Tongue (tissue), 2 donors: Measurements from ENCODE around the gene CBX2. TPM values are rescaled to one million over a fixed set of nuclear protein-coding genes. Genes with fewer than 3 reads are reported as not detected.

Experiments
- DNase-seq: peaks from one replicate; pipeline ENCODE4 v3.0.0-alpha.2; 2015
- total RNA-seq: library from RNA; depleted of rRNA; stranded (reverse); fragments of >200 nt; gene quantifications from one replicate; pipeline ENCODE4 v1.2.3, GENCODE V29; 2014

CBX2 gene
- total RNA-seq, 1 donor from 2014 or later: 7.0 TPM

- no peak for DNase-seq
Measured at GRCh38 chr17:79812353-79813258, 34.7 kb downstream of the CBX2 start.

- peak; percentile 61 for DNase-seq
Measured at GRCh38 chr17:79813297-79814126, 35.6 kb downstream of the CBX2 start.

DNA sequence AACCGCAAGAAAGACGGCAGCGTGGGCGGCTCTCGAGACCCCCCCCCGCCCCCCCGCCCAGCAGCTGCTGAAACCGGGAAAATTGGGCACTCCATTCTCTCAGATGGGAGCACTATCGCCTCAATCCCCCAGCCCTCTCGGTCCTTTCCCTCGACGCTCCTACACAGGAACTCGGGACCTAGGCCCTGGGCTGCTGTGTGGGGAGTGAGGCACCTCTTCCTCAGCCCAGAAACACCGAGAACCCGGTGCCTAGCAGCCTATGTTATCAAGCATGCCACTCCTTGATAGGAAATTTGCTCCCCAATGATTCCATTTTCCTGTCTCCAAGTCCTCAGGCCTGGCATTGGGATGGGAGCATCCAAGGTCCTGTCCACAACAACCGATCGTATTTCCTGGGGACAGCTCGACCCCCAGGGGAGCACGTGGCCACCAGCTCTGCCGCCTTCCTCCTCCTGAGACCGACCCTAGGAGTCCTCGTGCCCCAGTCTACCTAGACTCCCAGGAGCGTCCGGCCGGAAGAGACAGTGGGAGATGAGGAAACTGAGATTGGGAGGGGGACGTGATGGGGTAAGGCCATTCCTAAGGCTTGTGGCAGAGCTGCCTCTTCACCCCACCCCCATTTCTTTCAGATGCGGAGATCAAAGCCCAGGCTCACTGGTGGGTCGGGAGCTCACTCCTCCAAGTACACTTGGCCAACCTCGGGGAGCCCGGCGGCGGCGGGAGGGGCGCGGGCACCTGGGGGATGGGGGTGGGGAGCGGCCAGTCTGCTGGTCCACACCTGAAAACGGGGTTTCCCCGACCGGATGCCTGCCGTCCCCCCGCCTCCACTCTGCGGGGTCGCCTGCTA lies 36.4 kb downstream of the CBX2 start:
- DNase-seq: no peak

DNA sequence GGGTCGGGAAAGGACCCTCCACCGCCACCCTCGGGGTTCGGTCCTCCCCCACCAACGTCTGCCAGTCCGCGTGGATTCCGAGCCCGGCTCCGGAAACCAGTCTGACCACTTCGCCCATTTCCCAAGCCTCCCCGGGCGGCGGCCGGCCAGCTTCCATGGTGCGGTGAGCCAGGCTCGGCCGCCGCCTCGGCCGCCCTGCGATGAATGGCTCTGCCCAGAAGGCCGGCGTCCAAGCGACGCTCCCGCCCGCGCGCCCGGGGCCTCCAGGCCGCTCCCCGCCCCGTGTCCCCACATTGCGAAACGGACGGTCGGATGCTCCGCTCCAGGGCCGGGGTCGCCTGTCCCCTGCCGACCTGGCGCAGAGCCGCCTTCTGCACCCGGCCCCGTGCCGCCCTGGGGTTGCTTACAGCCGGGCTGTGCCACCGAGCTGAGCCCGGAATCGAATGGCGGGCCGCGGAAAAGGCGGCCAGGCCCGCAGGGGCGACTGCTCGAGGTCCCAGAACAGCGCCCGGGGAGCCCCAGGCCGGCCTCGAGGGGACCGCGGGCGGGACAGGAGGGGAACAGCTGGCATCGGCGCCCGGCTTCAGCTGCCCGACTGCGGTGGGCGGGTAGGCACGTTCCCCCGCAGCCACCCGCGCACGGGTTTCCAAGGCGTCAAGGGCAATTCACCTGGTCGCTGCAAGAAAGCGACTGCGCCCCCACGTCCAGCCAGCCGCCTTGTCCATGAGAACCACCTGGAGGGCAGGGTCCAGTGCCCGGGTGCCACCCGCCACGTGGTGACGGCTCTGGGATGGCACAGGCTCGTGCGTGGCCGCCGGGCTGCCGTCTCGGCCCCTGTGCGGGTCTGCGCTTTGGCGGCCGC lies 37.3 kb downstream of the CBX2 start:
- DNase-seq: no peak

GRCh38 chr17:79815836-79816461 lies 38.0 kb downstream of the CBX2 start:
- DNase-seq: no peak

DNA sequence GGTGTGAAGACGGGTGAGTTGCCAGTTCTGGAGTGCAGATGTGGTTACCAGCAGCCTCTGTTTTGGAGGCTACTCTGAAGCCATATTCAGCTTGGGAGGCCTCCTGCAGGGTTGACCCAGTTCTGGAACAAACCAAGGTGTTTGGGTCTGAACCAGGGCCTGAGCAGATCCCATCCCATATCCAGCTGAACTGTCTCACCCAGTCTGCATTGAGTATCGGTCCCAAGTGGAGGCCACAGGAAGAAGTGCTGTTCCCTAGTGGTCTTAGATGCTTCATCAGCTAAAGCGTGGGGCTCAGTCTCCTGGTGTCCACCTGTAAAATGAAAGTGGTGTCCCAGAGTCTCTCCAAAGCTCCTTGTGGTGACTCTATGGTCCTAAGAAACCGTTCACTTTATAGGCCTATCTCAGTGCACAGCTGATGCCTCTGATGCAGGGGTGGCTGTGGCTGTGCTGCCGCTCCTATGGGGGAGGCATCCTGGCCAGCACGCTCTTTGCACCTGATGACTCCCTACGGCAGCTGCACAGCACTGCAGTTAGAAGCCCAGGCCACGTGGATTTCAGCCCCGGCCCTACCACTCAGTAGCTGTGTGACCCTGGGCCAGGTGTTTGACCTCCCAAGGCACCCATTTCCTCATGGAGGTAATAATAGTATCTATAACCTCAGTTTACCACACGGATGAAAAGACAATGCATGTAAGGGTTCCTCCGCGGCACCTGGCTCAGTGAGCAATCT lies 40.2 kb downstream of the CBX2 start:
- no peak for DNase-seq

DNA sequence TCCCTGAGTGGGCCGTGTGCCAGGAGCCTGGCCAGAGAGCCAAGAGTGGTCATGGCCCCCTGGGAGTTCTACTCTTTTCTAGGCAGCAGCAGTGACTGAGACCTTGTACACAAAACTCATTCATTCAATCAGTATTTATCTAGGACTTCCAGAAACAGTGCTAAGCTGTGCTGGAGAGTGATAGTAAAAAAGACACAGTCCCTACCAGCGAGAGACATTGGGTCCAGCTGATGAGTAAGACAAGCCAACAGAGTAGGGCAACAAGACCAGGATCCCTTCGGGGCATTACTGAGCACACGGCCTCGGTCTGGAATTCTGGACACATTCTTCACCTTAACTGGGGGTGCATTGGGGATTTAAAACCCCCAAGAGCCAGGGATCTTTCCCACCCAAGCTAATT lies 41.1 kb downstream of the CBX2 start:
- no peak for DNase-seq

DNA sequence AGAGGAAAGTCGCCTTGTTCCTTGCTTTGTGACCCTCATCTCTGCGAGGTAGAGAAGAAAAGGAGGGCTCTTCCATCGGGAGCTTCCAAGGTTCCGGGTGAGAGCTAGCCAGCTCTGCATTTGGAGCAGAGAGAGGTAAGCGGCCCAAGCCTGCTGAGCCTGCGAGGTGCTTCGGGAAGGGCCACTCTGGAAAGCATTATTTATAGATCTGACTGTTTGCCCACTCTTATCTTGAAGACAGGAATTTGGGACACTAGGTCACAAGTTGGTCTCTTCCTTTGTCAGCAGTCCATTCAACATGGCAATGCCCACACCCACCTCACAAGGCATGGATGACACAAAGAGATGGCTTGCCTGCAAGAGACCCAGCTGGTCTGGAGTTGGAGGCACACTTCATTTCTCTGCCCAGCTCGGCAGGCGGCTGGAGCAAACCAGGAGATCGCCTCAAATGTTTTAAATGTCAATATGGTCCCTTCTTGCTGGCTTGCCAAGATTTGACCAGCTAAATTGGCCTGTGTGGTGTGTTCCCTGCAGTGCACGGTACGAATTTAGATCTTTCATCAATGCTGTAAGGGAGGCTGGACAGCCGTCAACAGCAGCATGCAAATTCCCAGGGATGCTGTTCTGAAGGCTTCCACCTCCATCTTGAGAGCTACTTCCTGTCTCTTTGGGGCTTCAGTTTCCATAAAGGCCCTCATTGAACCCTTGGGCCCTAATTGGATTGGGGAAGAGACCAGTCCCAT lies 41.8 kb downstream of the CBX2 start:
- no peak for DNase-seq

DNA sequence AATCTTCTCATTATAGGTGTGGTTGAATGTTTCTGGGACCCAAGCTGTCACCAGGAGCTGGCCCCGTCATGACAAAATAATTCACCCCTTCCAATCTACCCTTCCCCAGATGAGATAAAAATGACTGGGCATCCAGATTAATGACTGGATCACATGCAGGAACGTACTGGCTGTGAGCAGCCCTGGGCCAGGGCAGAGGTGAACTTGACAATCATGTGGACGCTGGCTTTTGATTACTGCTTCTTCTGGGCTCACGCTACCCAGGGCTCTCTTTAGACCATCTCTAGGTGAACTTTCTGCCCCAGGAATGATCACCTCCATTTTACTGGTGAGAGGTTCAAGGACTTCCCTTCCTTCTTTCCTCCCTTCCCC lies 43.0 kb downstream of the CBX2 start:
- no peak for DNase-seq

DNA sequence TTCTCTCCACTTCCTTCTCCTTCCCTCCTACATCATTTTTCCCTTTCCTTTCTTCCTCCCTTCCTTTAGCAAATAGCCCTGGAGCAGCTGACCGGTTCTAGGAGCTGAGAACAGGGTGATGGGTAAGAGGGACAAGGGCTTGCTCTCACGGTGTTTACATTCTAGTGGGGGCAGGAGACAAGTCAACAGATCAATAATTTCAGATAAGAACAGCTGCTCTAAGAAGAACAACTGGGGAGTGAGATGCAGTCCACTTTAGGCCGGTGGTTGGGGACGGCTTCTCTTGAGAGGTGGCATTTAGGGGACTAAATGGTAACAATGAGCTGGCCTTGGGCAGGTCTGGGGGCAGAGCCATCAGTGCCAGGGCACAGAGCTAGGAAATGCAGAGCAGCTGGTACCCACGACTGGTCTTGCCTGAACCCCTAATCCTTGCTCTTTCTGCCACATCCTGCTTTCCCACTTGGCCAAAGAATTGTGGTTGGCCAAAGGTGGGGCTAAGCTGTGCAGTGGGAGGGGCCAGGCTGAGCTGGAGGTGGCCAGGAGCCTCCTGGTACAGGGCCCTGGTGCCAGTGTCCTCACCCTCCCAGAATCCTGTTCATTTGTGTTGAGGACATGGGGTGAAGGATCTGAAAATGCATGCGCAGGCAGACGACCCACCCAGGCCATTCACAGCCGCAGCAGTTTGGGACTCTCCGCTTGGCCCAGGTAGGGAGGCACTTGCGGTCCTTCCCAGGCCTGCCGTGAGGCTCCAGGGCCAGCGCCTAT lies 43.6 kb downstream of the CBX2 start:
- no peak for DNase-seq

GRCh38 chr17:79822583-79823124 lies 44.7 kb downstream of the CBX2 start:
- DNase-seq: no peak

- no peak for DNase-seq
Measured at GRCh38 chr17:79824234-79824633, 46.3 kb downstream of the CBX2 start.

DNA sequence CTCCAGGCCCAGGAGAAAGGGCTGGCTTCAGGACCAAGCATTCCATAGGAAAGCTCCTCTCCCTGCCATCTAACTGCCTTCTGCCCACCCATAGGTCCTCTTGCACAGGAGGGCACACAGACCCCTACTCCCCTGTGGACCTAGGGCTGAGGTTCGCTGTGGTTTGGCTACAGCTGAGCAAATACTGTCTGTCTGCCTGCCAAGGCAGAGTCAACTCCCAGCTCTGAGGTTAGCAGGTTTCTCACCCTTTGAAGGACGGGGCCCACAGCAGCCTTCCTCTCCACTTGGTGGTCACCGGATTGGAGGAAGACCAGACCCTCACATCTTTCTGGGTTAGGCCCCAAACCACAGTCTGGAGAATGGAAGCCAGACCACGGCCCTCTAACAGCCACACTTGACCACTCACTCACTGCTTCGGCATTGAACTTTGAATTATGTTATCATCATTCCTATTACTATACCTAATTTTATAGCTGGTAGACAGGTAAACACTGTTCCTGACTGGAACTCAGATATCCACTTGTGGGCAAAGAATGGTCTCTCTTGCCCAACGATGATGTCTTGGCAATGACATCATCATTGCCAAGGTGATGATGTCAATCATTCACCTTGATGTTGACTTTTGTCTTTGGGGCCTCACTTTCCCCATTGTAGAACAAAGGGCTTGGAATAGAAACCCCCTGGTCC lies 47.1 kb downstream of the CBX2 start:
- DNase-seq: no peak

- DNase-seq: no peak
Measured at GRCh38 chr17:79825580-79825921, 47.6 kb downstream of the CBX2 start.

- DNase-seq: no peak
Measured at GRCh38 chr17:79826204-79826680, 48.3 kb downstream of the CBX2 start.

DNA sequence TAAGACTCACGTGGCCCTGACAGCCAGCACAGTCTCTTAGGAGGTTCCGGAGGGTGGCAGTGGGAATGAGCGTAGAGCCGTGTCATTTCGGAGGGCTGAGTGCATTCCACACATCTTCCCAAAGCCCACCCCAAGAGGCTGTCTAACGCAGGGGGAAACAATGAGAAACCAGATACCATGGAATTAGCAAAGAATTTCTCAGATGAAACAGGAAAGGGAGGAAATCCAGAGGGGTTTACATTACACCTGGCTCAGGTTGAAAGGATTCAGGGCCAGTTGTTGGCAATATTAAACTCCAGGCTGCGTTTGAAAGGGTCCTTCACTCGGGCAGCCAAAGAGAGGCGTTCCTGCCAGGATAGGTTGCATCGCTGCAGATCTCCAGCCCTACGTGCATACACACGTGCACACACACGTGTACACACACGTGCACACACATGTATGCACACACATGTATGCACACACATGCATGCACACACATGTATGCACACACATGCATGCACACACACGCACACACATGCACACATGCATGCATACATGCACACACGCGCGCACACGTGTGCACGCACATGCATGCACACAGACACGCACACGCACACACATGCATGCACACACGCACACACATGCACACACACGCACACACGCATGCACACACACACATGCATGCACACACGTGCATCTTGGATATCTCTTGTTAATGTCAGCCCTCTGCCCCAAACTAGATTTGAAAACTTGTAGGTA lies 49.1 kb downstream of the CBX2 start:
- DNase-seq: no peak

GRCh38 chr17:79829004-79829403 lies 51.1 kb downstream of the CBX2 start:
- no peak for DNase-seq
